IMR-90 (cell line): Measurements from ENCODE around the gene CELA2B. TPM values are rescaled to one million over a fixed set of nuclear protein-coding genes. Genes with fewer than 3 reads are reported as not detected.

Experiments
- ATAC-seq: fragments of 200-7000 bp; cut with Tn5 transposase; 2 replicates; pipeline ENCODE4 v1.9.1; 2020; ENCODE audit warnings: low read depth, mild to moderate bottlenecking, moderate library complexity
- BruUV-seq: library from RNA; stranded (reverse); fragments of 400-500 nt; replicated peaks from 2 replicates; lab custom pipeline; 2021; lab: Mats Ljungman, UMichigan
- CTCF ChIA-PET: fragments of 300-600 bp; formaldehyde crosslinking; extraction: SDS; loops from one replicate; lab custom pipeline; 2021; ENCODE audit warnings: antibody characterized with exemption; lab: Yijun Ruan, JAX
- POLR2A ChIA-PET: fragments of 300-600 bp; sonication (Branson Sonifier 250); formaldehyde crosslinking; loops from one replicate; lab custom pipeline; 2022; ENCODE audit warnings: antibody characterized with exemption; ENCODE audit not compliant: unreplicated experiment; lab: Charles Lee
- DNase-seq: peaks from one replicate; pipeline ENCODE4 v3.0.0; 2013
- H2AFZ ChIP-seq: replicated peaks from 2 replicates; pipeline ENCODE3; 2013; ENCODE audit warnings: low read length, mild to moderate bottlenecking; ENCODE audit not compliant: poor library complexity
- H2AK5ac ChIP-seq: 2 replicates; pipeline ENCODE4 v1.6.1; 2013; ENCODE audit warnings: low read depth, low read length, inconsistent platforms
- H2AK9ac ChIP-seq: replicated peaks from 2 replicates; pipeline ENCODE3; 2013; ENCODE audit warnings: mild to moderate bottlenecking, low read depth, low read length, moderate library complexity; ENCODE audit not compliant: poor library complexity
- H2BK120ac ChIP-seq: 2 replicates; pipeline ENCODE4 v1.6.1; 2013; ENCODE audit warnings: low read depth, low read length, inconsistent platforms
- H2BK15ac ChIP-seq: 3 replicates; pipeline ENCODE4 v1.6.1; 2013; ENCODE audit warnings: low read depth, low read length, inconsistent platforms
- H2BK20ac ChIP-seq: 2 replicates; pipeline ENCODE4 v1.6.1; 2013; ENCODE audit warnings: low read depth, mild to moderate bottlenecking, inconsistent platforms, low read length, moderate library complexity
- H2BK5ac ChIP-seq: 2 replicates; pipeline ENCODE4 v1.6.1; 2013; ENCODE audit warnings: mild to moderate bottlenecking, low read depth, low read length, inconsistent platforms; ENCODE audit not compliant: poor library complexity, severe bottlenecking
- H3K14ac ChIP-seq: replicated peaks from 2 replicates; pipeline ENCODE4 v1.6.1; 2013; ENCODE audit warnings: low read depth, low read length, inconsistent platforms
- H3K18ac ChIP-seq: 2 replicates; pipeline ENCODE4 v1.6.1; 2013; ENCODE audit warnings: low read depth, low read length, control low read depth
- H3K23ac ChIP-seq: 2 replicates; pipeline ENCODE4 v1.6.1; 2013; ENCODE audit warnings: low read depth, low read length, inconsistent platforms
- H3K27ac ChIP-seq: 2 replicates; pipeline ENCODE4 v1.5.1; 2013; ENCODE audit warnings: mild to moderate bottlenecking, control low read depth, low read length; ENCODE audit not compliant: insufficient read depth
- H3K27me3 ChIP-seq: 2 replicates; pipeline ENCODE4 v1.6.1; 2013; ENCODE audit warnings: low read length; ENCODE audit not compliant: control insufficient read depth, insufficient read depth
- H3K36me3 ChIP-seq: 2 replicates; pipeline ENCODE4 v1.6.1; 2013; ENCODE audit warnings: low read length, mixed read lengths; ENCODE audit not compliant: control insufficient read depth, insufficient read depth
- H3K4ac ChIP-seq: 2 replicates; pipeline ENCODE4 v1.6.1; 2013; ENCODE audit warnings: low read depth, low read length, inconsistent platforms
- H3K4me1 ChIP-seq: 2 replicates; pipeline ENCODE4 v1.6.1; 2013; ENCODE audit warnings: low read length, mixed read lengths; ENCODE audit not compliant: control insufficient read depth, insufficient read depth
- H3K4me2 ChIP-seq: 2 replicates; pipeline ENCODE4 v1.6.1; 2013; ENCODE audit warnings: low read depth, mild to moderate bottlenecking, control low read depth, low read length, moderate library complexity
- H3K4me3 ChIP-seq: 2 replicates; pipeline ENCODE4 v1.5.1; 2013; ENCODE audit warnings: low read depth, mild to moderate bottlenecking, control low read depth, low read length, moderate library complexity; ENCODE audit not compliant: insufficient read depth
- H3K56ac ChIP-seq: 2 replicates; pipeline ENCODE4 v1.6.1; 2013; ENCODE audit warnings: low read length, inconsistent platforms; ENCODE audit not compliant: insufficient read depth; ENCODE audit errors: extremely low read depth
- H3K79me1 ChIP-seq, 2 experiments: 2 replicates each; pipeline ENCODE4 v1.6.1; 2013; ENCODE audit warnings: low read length in 2 of 2, inconsistent platforms in 1 of 2, low read depth in 1 of 2
- H3K9ac ChIP-seq: 2 replicates; pipeline ENCODE4 v1.6.1; 2013; ENCODE audit warnings: low read depth, low read length, control low read depth
- H3K9me1 ChIP-seq: 2 replicates; pipeline ENCODE4 v1.6.1; 2013; ENCODE audit warnings: low read length, inconsistent platforms; ENCODE audit not compliant: insufficient read depth
- H3K9me3 ChIP-seq: 2 replicates; pipeline ENCODE4 v1.6.1; 2013; ENCODE audit warnings: low read length; ENCODE audit not compliant: control insufficient read depth, insufficient read depth
- H4K20me1 ChIP-seq: 2 replicates; pipeline ENCODE4 v1.6.1; 2013; ENCODE audit warnings: low read length, inconsistent platforms; ENCODE audit not compliant: insufficient read depth
- H4K5ac ChIP-seq: 2 replicates; pipeline ENCODE4 v1.6.1; 2013; ENCODE audit warnings: mild to moderate bottlenecking, low read depth, low read length, control low read depth
- H4K8ac ChIP-seq, 2 experiments: 2 replicates each; pipeline ENCODE4 v1.6.1; 2013; ENCODE audit warnings: low read depth in 2 of 2, low read length in 2 of 2, control low read depth in 1 of 2, inconsistent platforms in 1 of 2
- H4K91ac ChIP-seq: 2 replicates; pipeline ENCODE4 v1.6.1; 2013; ENCODE audit warnings: low read depth, low read length, inconsistent platforms; ENCODE audit not compliant: insufficient read depth
- BHLHE40 ChIP-seq: fragments of 150-350 bp; IDR thresholded peaks from 2 replicates; pipeline ENCODE4 v1.6.1; 2016; ENCODE audit warnings: mild to moderate bottlenecking, low read depth, low read length
- CEBPB ChIP-seq: IDR thresholded peaks from 2 replicates; pipeline ENCODE4 v1.6.1; 2012; ENCODE audit warnings: low read depth, low read length, improper control_type of control experiment
- CHD1 ChIP-seq: IDR thresholded peaks from 2 replicates; pipeline ENCODE4 v1.6.1; 2012; ENCODE audit warnings: low read depth, low read length, improper control_type of control experiment
- CTCF ChIP-seq: conservative IDR thresholded peaks from 2 replicates; pipeline ENCODE4 v1.5.1; 2012; ENCODE audit warnings: mild to moderate bottlenecking, low read depth, low read length, improper control_type of control experiment
- ELK1 ChIP-seq: fragments of 150-350 bp; IDR thresholded peaks from 2 replicates; pipeline ENCODE4 v1.6.1; 2016; ENCODE audit warnings: low read depth, mild to moderate bottlenecking, low read length, moderate library complexity, borderline replicate concordance
- FOS ChIP-seq: fragments of 150-350 bp; IDR thresholded peaks from 2 replicates; pipeline ENCODE4 v1.6.1; 2016; ENCODE audit warnings: low read depth, low read length
- MAFK ChIP-seq: IDR thresholded peaks from 2 replicates; pipeline ENCODE4 v1.6.1; 2012; ENCODE audit warnings: low read depth, low read length, improper control_type of control experiment
- MAZ ChIP-seq: IDR thresholded peaks from 2 replicates; pipeline ENCODE4 v1.6.1; 2012; ENCODE audit warnings: low read depth, mild to moderate bottlenecking, low read length, improper control_type of control experiment, moderate library complexity, borderline replicate concordance
- MXI1 ChIP-seq: IDR thresholded peaks from 2 replicates; pipeline ENCODE4 v1.6.1; 2012; ENCODE audit warnings: low read depth, mild to moderate bottlenecking, low read length, moderate library complexity, borderline replicate concordance
- POLR2A ChIP-seq: IDR thresholded peaks from 2 replicates; pipeline ENCODE4 v1.6.1; 2012; ENCODE audit warnings: mild to moderate bottlenecking, low read depth, low read length
- RAD21 ChIP-seq: IDR thresholded peaks from 2 replicates; pipeline ENCODE4 v1.6.1; 2012; ENCODE audit warnings: low read length, improper control_type of control experiment
- RFX5 ChIP-seq: IDR thresholded peaks from 2 replicates; pipeline ENCODE4 v1.8.0; 2012; ENCODE audit warnings: low read depth, mild to moderate bottlenecking, low read length, moderate library complexity
- USF2 ChIP-seq: fragments of 150-350 bp; IDR thresholded peaks from 2 replicates; pipeline ENCODE4 v1.6.1; 2017; ENCODE audit warnings: mild to moderate bottlenecking, antibody characterized with exemption, low read length, low read depth
- whole genome bisulfite sequencing, 2 experiments: methylation state at CpG; one replicate each; pipeline versions ENCODE4 v1.1.5 to v1.1.7; 2013; ENCODE audit warnings: missing lambda C conversion rate in 2 of 2; ENCODE audit not compliant: insufficient read length in 1 of 2; ENCODE audit errors: extremely low coverage in 2 of 2; 5-methylcytosine and 5-hydroxymethylcytosine counted together
- dilution Hi-C: fragments of 300-500 bp; cut with HindIII; formaldehyde crosslinking; loops from one replicate; pipeline ENCODE4 v1.14.3; 2018; ENCODE audit warnings: low sequenced_read_pairs; ENCODE audit not compliant: unreplicated experiment
- in situ Hi-C: fragments of 300-500 bp; cut with MboI; formaldehyde crosslinking; loops from 3 replicates; pipeline ENCODE4 v1.14.3; 2019; ENCODE audit warnings: low sequenced_read_pairs, inconsistent platforms, mixed read lengths
- intact Hi-C: fragments of 100-400 bp; cut with micrococcal nuclease; formaldehyde crosslinking; loops from 2 replicates; pipeline ENCODE4 v1.10.0; 2022
- polyA plus RNA-seq, 3 experiments: library from polyadenylated mRNA; depleted of rRNA; stranded (reverse); fragments of >200 nt; gene quantifications; 2 replicates each; pipeline ENCODE4 v1.2.3, GENCODE V29; 2012; ENCODE audit warnings: low replicate concordance in 1 of 3
- total RNA-seq: library from RNA; depleted of rRNA; stranded (reverse); fragments of >200 nt; gene quantifications from 2 replicates; pipeline ENCODE4 v1.2.3, GENCODE V29; 2012

Gene CELA2B
- total and polyA plus RNA-seq, 2 of the 4 experiments (the other 2 are of a cell fraction), result not detected

GRCh38 chr1:15476927-15477326 is 1.0 kb downstream of the CELA2B start:
- no peak overlapping the region for H2BK15ac ChIP-seq
- no peaks in the 10 kb centered on the region for H3K9me3 ChIP-seq
- ChIA-PET CTCF (no interaction called here), POLR2A (no interaction called here)
- in situ Hi-C loops, result no loop called here
- H3K27me3 ChIP-seq, result no peaks in the 10 kb centered on the region; the same call in 1 of the 2 replicates
- no peak overlapping the region for H4K5ac ChIP-seq
- H3K4me3 ChIP-seq, result no peak overlapping the region
- no peak overlapping the region for H2BK20ac ChIP-seq
- H4K91ac ChIP-seq, result no peak overlapping the region
- no peaks in the 10 kb centered on the region for H3K36me3 ChIP-seq
- no peak overlapping the region for H2AK5ac ChIP-seq
- H4K20me1 ChIP-seq, result no peaks in the 10 kb centered on the region
- H3K56ac ChIP-seq, result no peak overlapping the region
- no peaks in the 10 kb centered on the region for H3K9me1 ChIP-seq
- intact Hi-C loops, result no loop called here
- no TSS peak for BruUV-seq
- no peak overlapping the region for H2BK5ac ChIP-seq
- H3K9ac ChIP-seq, result no peak overlapping the region
- WGBS, 2 experiments, result no CpG with 5 or more reads among the region's 3 CpGs
- H4K8ac ChIP-seq, result no peak overlapping the region
- no peak overlapping the region for H2AK9ac ChIP-seq
- H3K23ac ChIP-seq, result no peak overlapping the region
- dilution Hi-C loops, result no loop called here
- H3K27ac ChIP-seq, result no peak overlapping the region
- H3K4me2 ChIP-seq, result no peak overlapping the region
- H2AFZ ChIP-seq, result no peak overlapping the region
- TF ChIP-seq CTCF, result no peak
- no peak for TF ChIP-seq FOS
- TF ChIP-seq BHLHE40, result no peak
- no peak for TF ChIP-seq MAFK
- no peak for TF ChIP-seq CEBPB
- no peak for TF ChIP-seq RAD21
- no peak for TF ChIP-seq MXI1
- TF ChIP-seq MAZ, result no peak
- no peak for TF ChIP-seq ELK1
- TF ChIP-seq CHD1, result no peak
- no peak for TF ChIP-seq POLR2A
- no peak for TF ChIP-seq RFX5
- no peak for TF ChIP-seq USF2
- no peaks in the 10 kb centered on the region for H3K4me1 ChIP-seq
- DNase-seq (no peak), ATAC-seq (no peak)
- no peak overlapping the region for H3K4ac ChIP-seq
- no peak overlapping the region for H3K18ac ChIP-seq
- no peak overlapping the region for H2BK120ac ChIP-seq
- no peaks in the 10 kb centered on the region for H3K79me1 ChIP-seq
- H3K14ac ChIP-seq, result no peak overlapping the region
